A549 (cell line): ENCODE measurements around the gene DSCAM.

Experiments used
- CHD4 ChIP-seq: fragments of 200-600 bp; sonication (generic); IDR thresholded peaks from 2 replicates; pipeline ENCODE4 v1.6.1; 2016; ENCODE audit warnings: antibody characterized with exemption, mild to moderate bottlenecking, borderline replicate concordance
- EHMT2 ChIP-seq: fragments of 200-600 bp; sonication (generic); IDR thresholded peaks from 2 replicates; pipeline ENCODE4 v1.6.1; 2016; ENCODE audit warnings: antibody characterized with exemption, low read depth, mild to moderate bottlenecking, moderate library complexity
- EP300 ChIP-seq, 2 experiments: fragments of >200 bp; sonication (Bioruptor Twin); formaldehyde crosslinking; IDR thresholded peaks; 2 replicates in 1 of 2; 3 replicates in 1 of 2; pipeline ENCODE4 v1.6.1; 2016 to 2017
- JUN ChIP-seq, 2 experiments: fragments of >200 bp; sonication (Bioruptor Twin); formaldehyde crosslinking; IDR thresholded peaks; 2 replicates in 1 of 2; 3 replicates in 1 of 2; pipeline ENCODE4 v1.6.1; 2016 to 2017
- MAFK ChIP-seq: fragments of 450-650 bp; IDR thresholded peaks from 2 replicates; pipeline ENCODE4 v1.6.1; 2014; ENCODE audit not compliant: partially characterized antibody
- NR3C1 ChIP-seq: fragments of >200 bp; sonication (Bioruptor Twin); formaldehyde crosslinking; IDR thresholded peaks from 3 replicates; pipeline ENCODE4 v1.6.1; 2017
- POLR2A ChIP-seq: IDR thresholded peaks from 2 replicates; pipeline ENCODE4 v1.6.1; 2012; ENCODE audit warnings: mild to moderate bottlenecking, low read length
- RAD21 ChIP-seq, 2 experiments: fragments of >200 bp in 1 of 2; sonication (Bioruptor Twin) in 1 of 2; formaldehyde crosslinking in 1 of 2; IDR thresholded peaks in 1 of 2; conservative IDR thresholded peaks in 1 of 2; 2 replicates in 1 of 2; 3 replicates in 1 of 2; pipeline ENCODE4 v1.6.1; 2012 to 2018; ENCODE audit warnings: inconsistent platforms in 1 of 2
- ZC3H11A ChIP-seq: fragments of 450-650 bp; IDR thresholded peaks from 2 replicates; pipeline ENCODE4 v1.6.1; 2014; ENCODE audit warnings: antibody characterized with exemption, mild to moderate bottlenecking
- TF ChIP-seq, protein P1 (sequence below): fragments of >200 bp; sonication (Bioruptor Twin); formaldehyde crosslinking; IDR thresholded peaks from 3 replicates; pipeline ENCODE4 v1.5.1; 2016
- TF ChIP-seq, protein P2 (sequence below): IDR thresholded peaks from 2 replicates; pipeline ENCODE4 v1.6.1; 2012
- TF ChIP-seq, protein P3 (sequence below): fragments of 200-600 bp; sonication (generic); IDR thresholded peaks from 2 replicates; pipeline ENCODE4 v1.6.1; 2016; ENCODE audit warnings: antibody characterized with exemption, mild to moderate bottlenecking, moderate library complexity
- TF ChIP-seq, protein P4 (sequence below): fragments of 250-450 bp; sonication (Bioruptor Pico); IDR thresholded peaks from 2 replicates; pipeline ENCODE4 v1.5.0; 2021; ENCODE audit warnings: mild to moderate bottlenecking, moderate library complexity, borderline replicate concordance
- TF ChIP-seq, protein P5 (sequence below): fragments of 150-350 bp; IDR thresholded peaks from 2 replicates; pipeline ENCODE4 v1.6.1; 2014; ENCODE audit warnings: low read depth, mild to moderate bottlenecking, low read length

DNA sequence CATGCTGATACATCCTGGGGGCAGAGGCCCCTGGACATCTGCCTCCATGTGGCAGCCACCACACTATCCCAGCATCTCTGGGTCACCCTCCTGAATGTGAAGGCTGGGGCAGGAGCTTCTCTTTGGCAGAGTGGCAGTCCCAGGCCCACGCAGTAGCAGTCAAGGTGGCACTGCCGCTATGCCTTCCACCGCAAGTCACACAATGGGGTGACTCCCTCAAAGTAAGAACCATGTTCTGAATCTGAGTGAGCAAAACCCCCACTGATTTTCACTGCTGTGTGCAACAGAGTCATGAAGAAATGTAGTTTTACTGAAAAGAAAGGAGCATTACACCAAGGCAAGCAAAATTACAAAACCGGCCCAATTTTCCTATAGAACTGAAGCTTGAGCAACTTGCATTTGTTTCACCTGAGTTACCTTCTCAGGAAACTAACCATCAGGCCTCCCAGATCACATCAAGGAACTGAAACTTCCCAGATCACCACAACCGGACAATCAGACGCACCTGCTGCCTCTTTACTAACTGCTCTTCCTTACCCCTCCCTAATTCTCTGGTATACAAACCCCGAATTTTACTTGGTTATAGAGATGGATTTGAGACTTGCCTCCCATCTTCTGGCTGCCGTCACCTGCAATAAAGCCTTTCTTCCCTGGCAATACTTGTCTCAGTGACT, 877.1 kb downstream of the DSCAM start:
- TF ChIP-seq JUN (IDR thresholded peaks at IDR 0.05) (no peak), EP300 (IDR thresholded peaks at IDR 0.05) (no peak), EHMT2 (no peak), CHD4 (no peak), RAD21 (conservative IDR thresholded peaks at IDR 0.05 in 1 of 2, IDR thresholded peaks at IDR 0.05 in 1 of 2) (no peak), POLR2A (no peak), ZC3H11A (no peak), NR3C1 (no peak), MAFK (no peak)
- TF ChIP-seq, protein P1, sequence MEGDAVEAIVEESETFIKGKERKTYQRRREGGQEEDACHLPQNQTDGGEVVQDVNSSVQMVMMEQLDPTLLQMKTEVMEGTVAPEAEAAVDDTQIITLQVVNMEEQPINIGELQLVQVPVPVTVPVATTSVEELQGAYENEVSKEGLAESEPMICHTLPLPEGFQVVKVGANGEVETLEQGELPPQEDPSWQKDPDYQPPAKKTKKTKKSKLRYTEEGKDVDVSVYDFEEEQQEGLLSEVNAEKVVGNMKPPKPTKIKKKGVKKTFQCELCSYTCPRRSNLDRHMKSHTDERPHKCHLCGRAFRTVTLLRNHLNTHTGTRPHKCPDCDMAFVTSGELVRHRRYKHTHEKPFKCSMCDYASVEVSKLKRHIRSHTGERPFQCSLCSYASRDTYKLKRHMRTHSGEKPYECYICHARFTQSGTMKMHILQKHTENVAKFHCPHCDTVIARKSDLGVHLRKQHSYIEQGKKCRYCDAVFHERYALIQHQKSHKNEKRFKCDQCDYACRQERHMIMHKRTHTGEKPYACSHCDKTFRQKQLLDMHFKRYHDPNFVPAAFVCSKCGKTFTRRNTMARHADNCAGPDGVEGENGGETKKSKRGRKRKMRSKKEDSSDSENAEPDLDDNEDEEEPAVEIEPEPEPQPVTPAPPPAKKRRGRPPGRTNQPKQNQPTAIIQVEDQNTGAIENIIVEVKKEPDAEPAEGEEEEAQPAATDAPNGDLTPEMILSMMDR: no peak
- TF ChIP-seq, protein P2, sequence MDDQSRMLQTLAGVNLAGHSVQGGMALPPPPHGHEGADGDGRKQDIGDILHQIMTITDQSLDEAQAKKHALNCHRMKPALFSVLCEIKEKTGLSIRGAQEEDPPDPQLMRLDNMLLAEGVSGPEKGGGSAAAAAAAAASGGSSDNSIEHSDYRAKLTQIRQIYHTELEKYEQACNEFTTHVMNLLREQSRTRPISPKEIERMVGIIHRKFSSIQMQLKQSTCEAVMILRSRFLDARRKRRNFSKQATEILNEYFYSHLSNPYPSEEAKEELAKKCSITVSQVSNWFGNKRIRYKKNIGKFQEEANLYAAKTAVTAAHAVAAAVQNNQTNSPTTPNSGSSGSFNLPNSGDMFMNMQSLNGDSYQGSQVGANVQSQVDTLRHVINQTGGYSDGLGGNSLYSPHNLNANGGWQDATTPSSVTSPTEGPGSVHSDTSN: no peak
- TF ChIP-seq, protein P3, sequence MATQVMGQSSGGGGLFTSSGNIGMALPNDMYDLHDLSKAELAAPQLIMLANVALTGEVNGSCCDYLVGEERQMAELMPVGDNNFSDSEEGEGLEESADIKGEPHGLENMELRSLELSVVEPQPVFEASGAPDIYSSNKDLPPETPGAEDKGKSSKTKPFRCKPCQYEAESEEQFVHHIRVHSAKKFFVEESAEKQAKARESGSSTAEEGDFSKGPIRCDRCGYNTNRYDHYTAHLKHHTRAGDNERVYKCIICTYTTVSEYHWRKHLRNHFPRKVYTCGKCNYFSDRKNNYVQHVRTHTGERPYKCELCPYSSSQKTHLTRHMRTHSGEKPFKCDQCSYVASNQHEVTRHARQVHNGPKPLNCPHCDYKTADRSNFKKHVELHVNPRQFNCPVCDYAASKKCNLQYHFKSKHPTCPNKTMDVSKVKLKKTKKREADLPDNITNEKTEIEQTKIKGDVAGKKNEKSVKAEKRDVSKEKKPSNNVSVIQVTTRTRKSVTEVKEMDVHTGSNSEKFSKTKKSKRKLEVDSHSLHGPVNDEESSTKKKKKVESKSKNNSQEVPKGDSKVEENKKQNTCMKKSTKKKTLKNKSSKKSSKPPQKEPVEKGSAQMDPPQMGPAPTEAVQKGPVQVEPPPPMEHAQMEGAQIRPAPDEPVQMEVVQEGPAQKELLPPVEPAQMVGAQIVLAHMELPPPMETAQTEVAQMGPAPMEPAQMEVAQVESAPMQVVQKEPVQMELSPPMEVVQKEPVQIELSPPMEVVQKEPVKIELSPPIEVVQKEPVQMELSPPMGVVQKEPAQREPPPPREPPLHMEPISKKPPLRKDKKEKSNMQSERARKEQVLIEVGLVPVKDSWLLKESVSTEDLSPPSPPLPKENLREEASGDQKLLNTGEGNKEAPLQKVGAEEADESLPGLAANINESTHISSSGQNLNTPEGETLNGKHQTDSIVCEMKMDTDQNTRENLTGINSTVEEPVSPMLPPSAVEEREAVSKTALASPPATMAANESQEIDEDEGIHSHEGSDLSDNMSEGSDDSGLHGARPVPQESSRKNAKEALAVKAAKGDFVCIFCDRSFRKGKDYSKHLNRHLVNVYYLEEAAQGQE: no peak
- TF ChIP-seq, protein P4, sequence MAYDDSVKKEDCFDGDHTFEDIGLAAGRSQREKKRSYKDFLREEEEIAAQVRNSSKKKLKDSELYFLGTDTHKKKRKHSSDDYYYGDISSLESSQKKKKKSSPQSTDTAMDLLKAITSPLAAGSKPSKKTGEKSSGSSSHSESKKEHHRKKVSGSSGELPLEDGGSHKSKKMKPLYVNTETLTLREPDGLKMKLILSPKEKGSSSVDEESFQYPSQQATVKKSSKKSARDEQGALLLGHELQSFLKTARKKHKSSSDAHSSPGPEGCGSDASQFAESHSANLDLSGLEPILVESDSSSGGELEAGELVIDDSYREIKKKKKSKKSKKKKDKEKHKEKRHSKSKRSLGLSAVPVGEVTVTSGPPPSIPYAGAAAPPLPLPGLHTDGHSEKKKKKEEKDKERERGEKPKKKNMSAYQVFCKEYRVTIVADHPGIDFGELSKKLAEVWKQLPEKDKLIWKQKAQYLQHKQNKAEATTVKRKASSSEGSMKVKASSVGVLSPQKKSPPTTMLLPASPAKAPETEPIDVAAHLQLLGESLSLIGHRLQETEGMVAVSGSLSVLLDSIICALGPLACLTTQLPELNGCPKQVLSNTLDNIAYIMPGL (CRISPR knock-in tag): no peak
- TF ChIP-seq, protein P5, sequence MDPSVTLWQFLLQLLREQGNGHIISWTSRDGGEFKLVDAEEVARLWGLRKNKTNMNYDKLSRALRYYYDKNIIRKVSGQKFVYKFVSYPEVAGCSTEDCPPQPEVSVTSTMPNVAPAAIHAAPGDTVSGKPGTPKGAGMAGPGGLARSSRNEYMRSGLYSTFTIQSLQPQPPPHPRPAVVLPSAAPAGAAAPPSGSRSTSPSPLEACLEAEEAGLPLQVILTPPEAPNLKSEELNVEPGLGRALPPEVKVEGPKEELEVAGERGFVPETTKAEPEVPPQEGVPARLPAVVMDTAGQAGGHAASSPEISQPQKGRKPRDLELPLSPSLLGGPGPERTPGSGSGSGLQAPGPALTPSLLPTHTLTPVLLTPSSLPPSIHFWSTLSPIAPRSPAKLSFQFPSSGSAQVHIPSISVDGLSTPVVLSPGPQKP: no peak
